ENCODE data around the gene PSMB5. TPM values are rescaled to one million over a fixed set of nuclear protein-coding genes. Genes with fewer than 3 reads are reported as not detected.
A peak's percentile ranks its signal among the peaks of the same experiment; 100 is the strongest.

PSMB5 gene
- total and polyA plus RNA-seq, 4 donors = 132 to 211 (median 179) TPM

DNA sequence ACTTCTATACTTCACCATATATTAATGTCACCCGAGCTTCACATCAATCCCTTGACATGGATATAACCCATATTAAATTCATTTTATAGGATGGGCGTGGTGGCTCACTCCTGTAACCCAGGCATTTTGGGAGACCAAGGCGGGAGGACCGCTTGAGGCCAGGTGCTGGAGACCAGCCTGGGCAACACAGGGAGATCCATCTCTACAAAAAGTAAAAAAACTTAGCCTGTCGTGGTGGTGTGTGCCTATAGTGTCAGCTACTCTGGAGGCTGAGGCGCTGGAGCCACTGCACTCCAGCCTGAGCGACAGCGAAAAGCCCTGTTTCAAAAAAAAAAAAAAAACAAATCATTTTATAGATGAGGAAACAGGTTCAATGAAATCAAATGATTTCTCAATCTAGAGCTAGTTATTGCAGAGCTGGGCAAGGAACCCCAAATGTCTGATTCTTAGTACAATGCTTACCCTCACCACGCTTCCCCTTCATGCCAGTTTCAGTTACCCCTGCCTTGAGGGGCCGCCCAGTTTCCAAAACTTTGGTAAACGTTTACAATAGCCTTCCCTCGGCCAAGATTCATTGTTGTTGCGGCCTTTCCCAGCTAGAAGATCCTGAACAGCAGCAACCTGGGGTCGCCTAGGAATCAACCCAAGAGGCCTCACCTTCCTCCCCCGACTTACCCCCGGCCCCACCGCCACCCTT is 751 bp downstream of the PSMB5 start:
- Histone ChIP-seq H3K4me3 (ENCODE audit: low read depth, low read length) (peak overlapping the region; percentile 74), H3K9me3 (ENCODE audit: control insufficient read depth, insufficient read depth, low read length) (no peaks in the 10 kb centered on the region), H3K27me3 (ENCODE audit: control insufficient read depth, insufficient read depth, low read length) (no peaks in the 10 kb centered on the region), H3K27ac (ENCODE audit: low read depth, low read length) (peak overlapping the region; percentile 97), H3K4me1 (ENCODE audit: control insufficient read depth, insufficient read depth, low read length) (peaks cover 14% of the 10 kb centered on the region), H3K36me3 (ENCODE audit: control insufficient read depth, insufficient read depth, low read length) (peaks cover 37% of the 10 kb centered on the region)
- no peak for DNase-seq (ENCODE audit: low read depth in 4 of 6, low spot score in 6 of 6)
- 5% methylated on average over 9 of the region's 17 CpGs for WGBS (ENCODE audit: insufficient coverage)

- Histone ChIP-seq H3K4me3 (ENCODE audit: low read depth, low read length) (peak overlapping the region; percentile 74), H3K4me1 (ENCODE audit: control insufficient read depth, insufficient read depth, low read length) (peaks cover 14% of the 10 kb centered on the region), H3K9me3 (ENCODE audit: control insufficient read depth, insufficient read depth, low read length) (no peaks in the 10 kb centered on the region), H3K36me3 (ENCODE audit: control insufficient read depth, insufficient read depth, low read length) (peaks cover 40% of the 10 kb centered on the region), H3K27me3 (ENCODE audit: control insufficient read depth, insufficient read depth, low read length) (no peaks in the 10 kb centered on the region), H3K27ac (ENCODE audit: low read depth, low read length) (no peak overlapping the region)
- WGBS (ENCODE audit: insufficient coverage) = 94% methylated on average over 10 of the region's 10 CpGs
- no peak for DNase-seq (ENCODE audit: low read depth in 4 of 6, low spot score in 6 of 6)
Observed at GRCh38 chr14:23033251-23033727, 1.4 kb downstream of the PSMB5 start.

DNA sequence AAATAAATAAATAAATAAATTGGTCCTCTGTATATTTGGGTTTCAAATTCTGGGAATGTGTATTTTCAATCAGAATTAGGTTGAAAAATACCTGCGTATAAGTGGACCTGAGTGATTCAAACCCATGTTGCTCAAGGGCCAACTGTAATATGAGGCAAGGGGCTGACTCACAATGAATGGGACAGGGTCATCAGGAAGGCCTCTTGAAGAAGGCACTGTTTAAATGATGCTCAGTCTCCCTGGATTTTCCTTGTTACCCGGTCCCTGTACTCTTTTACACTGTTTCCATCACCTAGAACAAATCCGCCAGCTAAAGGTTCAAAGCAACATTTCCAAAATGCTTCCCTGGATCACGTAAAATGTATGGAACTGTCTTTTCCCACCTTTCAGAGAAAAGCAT is 3.8 kb downstream of the PSMB5 start:
- no peak for DNase-seq (ENCODE audit: low read depth in 4 of 6, low spot score in 6 of 6)
- H3K4me3 ChIP-seq (ENCODE audit: low read depth, low read length) = no peak overlapping the region
- H3K9me3 ChIP-seq (ENCODE audit: control insufficient read depth, insufficient read depth, low read length) = no peaks in the 10 kb centered on the region
- WGBS (ENCODE audit: insufficient coverage) = 94% methylated on average over 4 of the region's 4 CpGs
- H3K36me3 ChIP-seq (ENCODE audit: control insufficient read depth, insufficient read depth, low read length) = peaks cover 49% of the 10 kb centered on the region
- H3K27me3 ChIP-seq (ENCODE audit: control insufficient read depth, insufficient read depth, low read length) = no peaks in the 10 kb centered on the region
- peaks cover 17% of the 10 kb centered on the region for H3K4me1 ChIP-seq (ENCODE audit: control insufficient read depth, insufficient read depth, low read length)
- no peak overlapping the region for H3K27ac ChIP-seq (ENCODE audit: low read depth, low read length)

DNA sequence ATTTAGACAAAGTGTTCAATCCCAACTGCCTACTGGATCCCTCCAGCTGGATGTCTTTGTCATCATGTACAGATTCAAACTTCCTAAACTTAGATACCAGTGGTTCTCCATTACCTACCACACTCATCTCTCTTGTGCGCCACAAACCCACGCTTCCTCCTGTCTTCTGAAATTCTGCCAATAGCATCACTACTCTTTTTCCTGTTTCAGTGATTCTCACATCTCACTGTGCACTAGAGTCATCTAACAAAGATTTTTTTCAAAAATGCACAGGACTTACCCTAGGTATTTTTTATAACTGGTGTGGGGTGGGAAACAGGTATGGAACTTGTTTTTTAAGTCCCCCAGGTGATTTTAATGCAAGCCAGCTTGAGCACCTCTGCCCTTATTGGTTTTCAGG is 5.9 kb downstream of the PSMB5 start:
- 86% methylated on average over 2 of the region's 2 CpGs for WGBS (ENCODE audit: insufficient coverage)
- no peak overlapping the region for H3K4me3 ChIP-seq (ENCODE audit: low read depth, low read length)
- no peaks in the 10 kb centered on the region for H3K27me3 ChIP-seq (ENCODE audit: control insufficient read depth, insufficient read depth, low read length)
- no peaks in the 10 kb centered on the region for H3K9me3 ChIP-seq (ENCODE audit: control insufficient read depth, insufficient read depth, low read length)
- H3K4me1 ChIP-seq (ENCODE audit: control insufficient read depth, insufficient read depth, low read length) = peaks cover 21% of the 10 kb centered on the region
- no peak overlapping the region for H3K27ac ChIP-seq (ENCODE audit: low read depth, low read length)
- peaks cover 57% of the 10 kb centered on the region for H3K36me3 ChIP-seq (ENCODE audit: control insufficient read depth, insufficient read depth, low read length)
- DNase-seq (ENCODE audit: low read depth in 4 of 6, low spot score in 6 of 6) = no peak

GRCh38 chr14:23025151-23025814 is 9.4 kb downstream of the PSMB5 start:
- H3K27ac ChIP-seq (ENCODE audit: low read depth, low read length) = no peak overlapping the region
- peaks cover 16% of the 10 kb centered on the region for H3K4me1 ChIP-seq (ENCODE audit: control insufficient read depth, insufficient read depth, low read length)
- WGBS (ENCODE audit: insufficient coverage) = 28% methylated on average over 3 of the region's 4 CpGs

DNA sequence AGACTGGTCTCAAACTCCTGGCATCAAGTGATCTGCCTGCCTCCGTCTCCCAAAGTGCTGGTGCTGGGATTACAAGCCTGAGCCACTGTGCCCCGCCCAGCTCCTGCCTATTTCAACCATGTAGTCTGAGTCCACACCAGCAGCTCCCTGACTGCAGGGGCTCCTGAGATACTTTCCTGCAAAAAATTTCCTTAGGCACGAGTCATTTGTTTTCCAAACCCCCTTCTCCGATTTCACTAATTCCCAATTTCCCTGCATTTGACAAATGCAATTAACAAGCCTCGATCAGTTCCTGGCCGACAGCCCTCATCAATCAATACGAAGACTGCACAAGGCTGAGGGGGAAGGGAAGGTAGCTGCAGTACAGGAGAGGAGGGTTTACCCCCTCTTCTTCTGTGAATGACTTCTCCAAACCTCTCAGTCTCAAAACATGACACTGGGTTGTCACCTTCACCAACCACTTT is 10.1 kb downstream of the PSMB5 start:
- H3K9me3 ChIP-seq (ENCODE audit: control insufficient read depth, insufficient read depth, low read length) = no peaks in the 10 kb centered on the region
- peaks cover 26% of the 10 kb centered on the region for H3K36me3 ChIP-seq (ENCODE audit: control insufficient read depth, insufficient read depth, low read length)
- DNase-seq (ENCODE audit: low read depth in 4 of 6, low spot score in 6 of 6) = peak in 1 of 6 donors; percentile 33
- WGBS (ENCODE audit: insufficient coverage) = 53% methylated on average over 3 of the region's 7 CpGs
- H3K27me3 ChIP-seq (ENCODE audit: control insufficient read depth, insufficient read depth, low read length) = no peaks in the 10 kb centered on the region
- peaks cover 16% of the 10 kb centered on the region for H3K4me1 ChIP-seq (ENCODE audit: control insufficient read depth, insufficient read depth, low read length)
- no peak overlapping the region for H3K27ac ChIP-seq (ENCODE audit: low read depth, low read length)
- no peak overlapping the region for H3K4me3 ChIP-seq (ENCODE audit: low read depth, low read length)

More at GRCh38 chr14:23025151-23025814, 9.4 kb downstream of the PSMB5 start:
- peaks cover 27% of the 10 kb centered on the region for H3K36me3 ChIP-seq (ENCODE audit: control insufficient read depth, insufficient read depth, low read length)
- no peaks in the 10 kb centered on the region for H3K9me3 ChIP-seq (ENCODE audit: control insufficient read depth, insufficient read depth, low read length)
- DNase-seq (ENCODE audit: low read depth in 4 of 6, low spot score in 6 of 6) = peak in 2 of 6 donors; percentile 39 to 65
- H3K27me3 ChIP-seq (ENCODE audit: control insufficient read depth, insufficient read depth, low read length) = no peaks in the 10 kb centered on the region
- no peak overlapping the region for H3K4me3 ChIP-seq (ENCODE audit: low read depth, low read length)

DNA sequence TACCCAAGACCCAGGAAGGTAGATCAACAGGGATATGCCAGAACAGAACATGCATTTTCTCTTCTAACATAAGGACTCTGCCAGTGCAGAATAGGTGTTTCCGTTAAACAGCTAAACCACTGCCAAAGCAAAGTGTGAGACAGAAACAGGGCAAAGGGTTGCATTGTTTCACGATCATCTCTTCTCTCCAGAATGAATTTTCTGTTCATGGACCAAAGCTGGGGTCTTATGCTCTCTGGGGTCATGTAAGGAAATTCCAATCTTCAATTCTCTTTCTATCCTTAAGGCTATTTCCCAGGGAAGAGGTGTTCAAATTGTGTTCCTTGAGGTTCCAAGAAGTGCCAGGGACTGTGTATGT is 10.9 kb downstream of the PSMB5 start:
- Histone ChIP-seq H3K27ac (ENCODE audit: low read depth, low read length) (no peak overlapping the region), H3K9me3 (ENCODE audit: control insufficient read depth, insufficient read depth, low read length) (no peaks in the 10 kb centered on the region), H3K27me3 (ENCODE audit: control insufficient read depth, insufficient read depth, low read length) (no peaks in the 10 kb centered on the region), H3K4me3 (ENCODE audit: low read depth, low read length) (no peak overlapping the region), H3K4me1 (ENCODE audit: control insufficient read depth, insufficient read depth, low read length) (peaks cover 16% of the 10 kb centered on the region), H3K36me3 (ENCODE audit: control insufficient read depth, insufficient read depth, low read length) (peaks cover 18% of the 10 kb centered on the region)
- no peak for DNase-seq (ENCODE audit: low read depth in 4 of 6, low spot score in 6 of 6)
- no CpG with 5 or more reads among the region's 2 CpGs for WGBS (ENCODE audit: insufficient coverage)

DNA sequence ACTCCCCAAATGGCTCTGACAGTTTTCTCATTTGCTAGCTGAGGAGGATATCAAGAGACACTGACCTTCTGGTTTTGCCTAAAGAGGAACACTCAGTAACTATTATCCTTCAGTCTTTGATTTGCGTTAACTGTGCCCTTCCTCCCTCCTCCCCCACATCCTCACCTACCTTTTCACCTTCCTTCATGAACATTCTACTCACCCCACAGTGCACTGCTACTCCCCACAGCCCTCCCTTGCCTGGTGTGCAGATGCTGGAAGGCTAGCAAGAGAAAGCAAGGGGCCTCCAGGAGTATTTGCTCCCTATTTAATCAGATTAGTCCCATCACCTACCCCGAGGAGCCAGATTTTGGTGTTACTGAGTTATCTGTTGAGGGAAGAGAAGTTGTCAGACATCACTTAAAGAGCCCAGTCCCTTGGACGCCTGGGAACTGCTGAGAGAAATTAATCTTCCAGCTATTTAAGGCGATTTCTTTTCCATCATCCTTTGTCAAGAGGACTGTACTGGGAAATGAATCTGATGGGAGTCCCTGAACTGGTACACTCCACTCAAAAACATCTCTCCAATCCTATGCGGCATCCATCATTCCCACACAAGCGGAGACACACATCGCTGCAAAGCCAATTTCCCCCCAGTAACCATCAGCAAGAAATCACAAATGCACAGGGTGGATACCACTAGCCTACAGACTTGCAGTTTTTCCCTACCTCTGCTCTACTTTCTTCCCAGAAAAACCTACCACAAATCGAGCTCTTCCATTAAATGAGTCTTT is 11.5 kb downstream of the PSMB5 start:
- no peak overlapping the region for H3K4me3 ChIP-seq (ENCODE audit: low read depth, low read length)
- no peaks in the 10 kb centered on the region for H3K9me3 ChIP-seq (ENCODE audit: control insufficient read depth, insufficient read depth, low read length)
- peaks cover 16% of the 10 kb centered on the region for H3K4me1 ChIP-seq (ENCODE audit: control insufficient read depth, insufficient read depth, low read length)
- no peak overlapping the region for H3K27ac ChIP-seq (ENCODE audit: low read depth, low read length)
- 72% methylated on average over 4 of the region's 8 CpGs for WGBS (ENCODE audit: insufficient coverage)
- peaks cover 16% of the 10 kb centered on the region for H3K36me3 ChIP-seq (ENCODE audit: control insufficient read depth, insufficient read depth, low read length)
- peak in 1 of 6 donors; percentile 51 for DNase-seq (ENCODE audit: low read depth in 4 of 6, low spot score in 6 of 6)
- H3K27me3 ChIP-seq (ENCODE audit: control insufficient read depth, insufficient read depth, low read length) = no peaks in the 10 kb centered on the region

- no peak overlapping the region for H3K27ac ChIP-seq (ENCODE audit: low read depth, low read length)
Observed at GRCh38 chr14:23021889-23022442, 12.7 kb downstream of the PSMB5 start.

More at GRCh38 chr14:23021889-23022442, 12.7 kb downstream of the PSMB5 start:
- peaks cover 16% of the 10 kb centered on the region for H3K4me1 ChIP-seq (ENCODE audit: control insufficient read depth, insufficient read depth, low read length)
- 53% methylated on average over 6 of the region's 7 CpGs for WGBS (ENCODE audit: insufficient coverage)
- peaks cover 14% of the 10 kb centered on the region for H3K36me3 ChIP-seq (ENCODE audit: control insufficient read depth, insufficient read depth, low read length)
- H3K4me3 ChIP-seq (ENCODE audit: low read depth, low read length) = no peak overlapping the region
- DNase-seq (ENCODE audit: low read depth in 4 of 6, low spot score in 6 of 6) = peak in 1 of 6 donors; percentile 57
- no peaks in the 10 kb centered on the region for H3K9me3 ChIP-seq (ENCODE audit: control insufficient read depth, insufficient read depth, low read length)
- H3K27me3 ChIP-seq (ENCODE audit: control insufficient read depth, insufficient read depth, low read length) = no peaks in the 10 kb centered on the region

Data from spinal cord (tissue), 10 donors.